Measurements from ENCODE around the gene ASCL2. TPM values are rescaled to one million over a fixed set of nuclear protein-coding genes. Genes with fewer than 3 reads are reported as not detected.

ASCL2 gene
- total RNA-seq, 4 donors from 2014 or later: 11.4 to 18.0 (median 15.9) TPM

- Histone ChIP-seq H3K36me3 (no peaks in the 10 kb centered on the region), H3K27me3 (no peaks in the 10 kb centered on the region), H3K27ac (no peak overlapping the region), H3K9me3 (no peaks in the 10 kb centered on the region), H3K4me3 (no peak overlapping the region), H3K4me1 (peaks cover 20% of the 10 kb centered on the region)
- whole genome bisulfite sequencing: 94% methylated on average over 11 of the region's 17 CpGs
- peak; percentile 52 to 64 for DNase-seq (ENCODE audit: low spot score in 2 of 2)
- TF ChIP-seq CTCF (IDR thresholded peaks at IDR 0.05) (no peak), EP300 (IDR thresholded peaks at IDR 0.05) (no peak), POLR2AphosphoS5 (IDR thresholded peaks at IDR 0.05) (no peak), POLR2A (IDR thresholded peaks at IDR 0.05) (no peak)
These were observed 47.1 kb upstream of the ASCL2 start for GRCh38 chr11:2317354-2318050.

- no peak for TF ChIP-seq CTCF (IDR thresholded peaks at IDR 0.05)
- TF ChIP-seq EP300 (IDR thresholded peaks at IDR 0.05): no peak
- TF ChIP-seq POLR2A (IDR thresholded peaks at IDR 0.05): no peak
- TF ChIP-seq POLR2AphosphoS5 (IDR thresholded peaks at IDR 0.05): no peak
- Histone ChIP-seq H3K4me3 (no peak overlapping the region), H3K36me3 (no peaks in the 10 kb centered on the region), H3K27ac (no peak overlapping the region), H3K27me3 (no peaks in the 10 kb centered on the region), H3K9me3 (no peaks in the 10 kb centered on the region), H3K4me1 (peaks cover 24% of the 10 kb centered on the region)
- WGBS: 88% methylated on average over 3 of the region's 3 CpGs
- DNase-seq (ENCODE audit: low spot score in 2 of 2): peak; percentile 13 to 60
These were observed 46.5 kb upstream of the ASCL2 start for GRCh38 chr11:2316963-2317244.

- DNase-seq (ENCODE audit: low spot score in 2 of 2): peak; percentile 57 to 68
- TF ChIP-seq POLR2AphosphoS5 (IDR thresholded peaks at IDR 0.05) (no peak), CTCF (IDR thresholded peaks at IDR 0.05) (no peak), EP300 (IDR thresholded peaks at IDR 0.05) (no peak), POLR2A (IDR thresholded peaks at IDR 0.05) (no peak)
- 88% methylated on average over 17 of the region's 23 CpGs for WGBS
- H3K27me3 ChIP-seq: no peaks in the 10 kb centered on the region
- H3K4me1 ChIP-seq: peaks cover 30% of the 10 kb centered on the region
- H3K27ac ChIP-seq: no peak overlapping the region
- H3K9me3 ChIP-seq: no peaks in the 10 kb centered on the region
- H3K4me3 ChIP-seq: no peak overlapping the region
- no peaks in the 10 kb centered on the region for H3K36me3 ChIP-seq
These were observed 46.0 kb upstream of the ASCL2 start for GRCh38 chr11:2316169-2316962.

GRCh38 chr11:2315395-2316168 lies 45.2 kb upstream of the ASCL2 start:
- 64% methylated on average over 19 of the region's 25 CpGs for WGBS
- Histone ChIP-seq H3K27ac (peak overlapping the region; percentile 62), H3K9me3 (no peaks in the 10 kb centered on the region), H3K27me3 (no peaks in the 10 kb centered on the region), H3K4me3 (no peak overlapping the region), H3K4me1 (peaks cover 33% of the 10 kb centered on the region), H3K36me3 (no peaks in the 10 kb centered on the region)
- DNase-seq (ENCODE audit: low spot score in 2 of 2): peak; percentile 66 to 76
- TF ChIP-seq POLR2A (IDR thresholded peaks at IDR 0.05) (no peak), POLR2AphosphoS5 (IDR thresholded peaks at IDR 0.05) (no peak), EP300 (IDR thresholded peaks at IDR 0.05) (no peak), CTCF (IDR thresholded peaks at IDR 0.05) (no peak)
